HG02870 (cell line): Measurements from ENCODE around the gene SOD2.
"Not testable (repeated sequence)": the region's sequence is repeated elsewhere in the genome, so short reads cannot be mapped to it uniquely, and the experiment has no call there.

Experiments
- ATAC-seq: cut with Tn5 transposase; IDR thresholded peaks from one replicate; pipeline ENCODE4 v1.9.1; 2021; ENCODE audit warnings: mild to moderate bottlenecking, moderate library complexity; ENCODE audit not compliant: unreplicated experiment

The SOD2 gene

GRCh38 chr6:159684013-159684304 lies 9.1 kb downstream of the SOD2 start:
- ATAC-seq, result no peak

- no peak for ATAC-seq
Observed at GRCh38 chr6:159682810-159683209, 10.2 kb downstream of the SOD2 start.

- ATAC-seq, result no peak
Observed at GRCh38 chr6:159682295-159682694, 10.7 kb downstream of the SOD2 start.

- no peak for ATAC-seq
Observed at GRCh38 chr6:159681191-159681880, 11.7 kb downstream of the SOD2 start.

- ATAC-seq, result no peak
Observed at GRCh38 chr6:159680104-159680503, 12.9 kb downstream of the SOD2 start.

- ATAC-seq, result no peak
Observed at GRCh38 chr6:159679091-159680077, 13.7 kb downstream of the SOD2 start.

- ATAC-seq, result no peak
Observed at GRCh38 chr6:159678574-159678973, 14.5 kb downstream of the SOD2 start.

- ATAC-seq, result no peak
Observed at GRCh38 chr6:159677506-159678165, 15.4 kb downstream of the SOD2 start.

GRCh38 chr6:159676890-159677505 lies 16.0 kb downstream of the SOD2 start:
- no peak for ATAC-seq

- ATAC-seq, result not testable (repeated sequence)
Observed at GRCh38 chr6:159676236-159676635, 16.8 kb downstream of the SOD2 start.

GRCh38 chr6:159665868-159666635 lies 27.0 kb downstream of the SOD2 start:
- no peak for ATAC-seq

GRCh38 chr6:159663368-159663889 lies 29.6 kb downstream of the SOD2 start:
- not testable (repeated sequence) for ATAC-seq

GRCh38 chr6:159661977-159662376 lies 31.1 kb downstream of the SOD2 start:
- not testable (repeated sequence) for ATAC-seq

GRCh38 chr6:159655409-159655988 lies 37.5 kb downstream of the SOD2 start:
- ATAC-seq, result no peak

GRCh38 chr6:159654483-159655098 lies 38.5 kb downstream of the SOD2 start:
- no peak for ATAC-seq

- ATAC-seq, result no peak
Observed at GRCh38 chr6:159650314-159650713, 42.7 kb downstream of the SOD2 start.

- ATAC-seq, result no peak
Observed at GRCh38 chr6:159649441-159649840, 43.6 kb downstream of the SOD2 start.

GRCh38 chr6:159646733-159647132 lies 46.3 kb downstream of the SOD2 start:
- ATAC-seq, result no peak

GRCh38 chr6:159646116-159646515 lies 46.9 kb downstream of the SOD2 start:
- no peak for ATAC-seq
